Germinal center (tissue), 1 donor: ENCODE results near the gene ZNF444.
A peak's percentile ranks its signal among the peaks of the same experiment; 100 is the strongest.

Experiments
- DNase-seq: peaks from one replicate; pipeline ENCODE4 v3.0.0; 2012; ENCODE audit warnings: mixed read lengths, low spot score

Gene ZNF444

GRCh38 chr19:56121180-56122167 is 19.6 kb upstream of the ZNF444 start, which contains the start of gene ZNF787:
ZNF787 (minus strand) TSS chr19:56121295; CDS start chr19:56103217, 18,078 bp downstream.
- DNase-seq: peak; percentile 98

- no peak for DNase-seq
Observed at GRCh38 chr19:56123266-56123891, 17.7 kb upstream of the ZNF444 start.

- DNase-seq: no peak
Observed at GRCh38 chr19:56124578-56124977, 16.5 kb upstream of the ZNF444 start.

GRCh38 chr19:56125806-56126590 is 15.1 kb upstream of the ZNF444 start:
- no peak for DNase-seq

DNA sequence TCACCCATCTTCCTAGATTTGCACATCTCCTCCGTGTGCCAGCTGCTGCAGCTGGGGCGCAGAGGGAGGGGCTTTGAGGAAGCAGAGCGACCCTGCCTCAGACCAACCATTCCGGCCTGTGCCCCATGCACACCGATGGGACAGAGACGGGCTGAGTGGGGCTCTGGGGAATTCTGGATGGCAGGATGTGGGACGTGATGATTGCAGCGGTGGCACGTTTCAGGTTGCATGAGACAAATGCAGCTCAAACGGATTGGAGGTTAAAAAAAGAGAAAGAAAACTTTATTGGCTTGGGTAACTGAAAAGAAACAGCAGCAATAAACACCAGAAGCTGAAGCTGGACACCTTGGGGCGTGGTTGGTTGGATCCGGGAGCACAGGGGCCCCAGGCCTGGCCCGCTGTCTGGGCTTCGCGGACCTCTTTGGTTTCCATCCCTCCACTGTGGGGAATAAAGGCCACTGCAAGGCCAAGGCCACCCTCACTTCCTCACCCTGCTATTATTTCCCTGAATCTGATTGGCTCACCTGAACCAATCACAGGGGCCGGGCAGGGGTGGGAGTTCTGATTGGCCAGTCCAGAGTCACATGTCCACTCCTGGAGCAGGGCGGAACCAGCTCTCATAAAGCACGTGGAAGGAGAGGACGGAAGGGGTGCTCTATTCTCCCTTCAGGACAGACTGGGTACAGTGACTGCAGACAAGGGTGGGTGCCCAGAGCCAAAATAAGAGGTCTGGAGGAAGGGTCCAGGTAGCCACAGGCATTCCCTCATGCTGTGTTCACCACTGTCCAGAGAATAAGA is 13.9 kb upstream of the ZNF444 start:
- DNase-seq: no peak

- no peak for DNase-seq
Observed at GRCh38 chr19:56130006-56130405, 11.1 kb upstream of the ZNF444 start.

DNA sequence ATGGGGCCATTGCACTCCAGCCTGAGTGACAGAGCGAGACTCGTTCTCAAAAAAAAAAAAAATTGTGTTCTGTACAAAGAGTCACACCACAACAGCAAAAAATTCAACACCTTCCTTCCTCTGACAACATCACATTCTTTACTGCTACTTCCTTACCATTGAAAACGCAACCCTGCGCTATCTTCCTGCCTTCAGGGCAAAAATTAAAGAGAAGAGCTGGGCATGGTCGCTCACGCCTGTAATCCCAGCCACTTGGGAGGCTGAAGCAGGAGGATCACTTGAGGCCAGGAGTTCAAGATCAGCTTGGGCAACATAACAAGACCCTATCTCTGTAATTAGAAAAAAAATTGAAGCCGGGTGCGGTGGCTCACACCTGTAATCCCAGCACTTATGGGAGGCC is 9.4 kb upstream of the ZNF444 start:
- DNase-seq: no peak

DNA sequence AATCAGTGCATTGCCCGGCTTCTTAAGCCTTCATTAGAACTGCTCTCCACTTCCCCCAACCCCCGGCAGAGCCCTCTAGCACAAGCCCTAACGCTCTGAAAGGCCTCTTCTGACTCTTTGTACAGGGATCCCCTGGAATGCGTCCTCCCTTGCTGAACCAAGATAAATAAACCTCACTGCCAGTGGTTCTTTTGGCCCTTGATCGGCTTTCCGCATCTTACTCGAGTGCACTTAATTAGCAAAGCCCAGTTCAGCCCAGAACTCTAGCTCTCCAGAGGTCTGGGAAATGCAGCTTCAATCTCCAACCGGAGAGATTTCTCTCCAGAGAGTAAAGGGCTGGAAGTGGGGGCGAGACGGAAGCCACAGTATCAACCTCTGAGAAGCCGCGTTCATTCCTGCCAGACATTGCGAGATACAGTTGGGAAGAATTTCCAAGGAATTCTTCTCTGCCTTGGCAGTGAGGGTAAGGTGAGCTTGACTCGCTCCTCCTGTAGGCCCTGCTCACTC is 8.7 kb upstream of the ZNF444 start:
- no peak for DNase-seq

DNA sequence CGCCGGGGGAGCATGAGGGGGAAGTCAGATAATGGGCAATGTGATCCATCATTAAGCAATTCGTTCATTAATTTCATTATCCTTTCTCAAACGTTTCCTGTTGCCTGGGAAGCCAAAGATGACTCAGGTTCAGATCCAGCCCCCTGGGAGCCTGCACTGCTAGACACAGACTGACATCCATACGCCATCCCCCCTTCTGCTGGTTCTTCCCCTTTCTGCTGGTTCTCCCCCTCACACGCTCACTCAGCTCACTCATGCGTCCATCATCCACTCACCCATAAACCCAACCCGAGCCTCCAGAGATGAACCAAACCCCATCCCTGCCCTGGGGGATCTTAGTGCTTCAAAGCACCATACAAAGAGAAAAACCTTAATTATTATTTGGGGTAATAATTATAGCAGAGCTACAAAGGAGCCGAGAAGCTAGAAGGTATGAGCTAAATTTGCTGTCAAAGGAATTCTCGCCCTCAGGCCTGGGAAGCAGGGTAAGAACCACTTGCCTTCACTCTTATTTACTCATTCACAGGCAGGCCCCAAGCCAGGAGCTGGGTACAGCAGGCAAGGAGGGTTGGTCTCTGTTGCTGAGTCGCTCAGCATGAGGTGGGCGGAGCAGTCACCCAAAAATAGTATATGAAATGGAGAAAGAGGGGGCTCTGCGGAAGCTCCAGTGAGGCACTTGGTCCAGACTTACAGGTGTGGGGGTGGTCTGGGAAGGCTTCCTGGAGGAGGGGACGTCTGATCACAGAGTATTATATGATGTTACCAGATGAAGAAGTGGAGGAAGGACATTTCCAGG is 7.0 kb upstream of the ZNF444 start:
- DNase-seq: peak; percentile 65

- no peak for DNase-seq
Observed at GRCh38 chr19:56134654-56134921, 6.5 kb upstream of the ZNF444 start.

- DNase-seq: no peak
Observed at GRCh38 chr19:56136362-56136761, 4.7 kb upstream of the ZNF444 start.

DNA sequence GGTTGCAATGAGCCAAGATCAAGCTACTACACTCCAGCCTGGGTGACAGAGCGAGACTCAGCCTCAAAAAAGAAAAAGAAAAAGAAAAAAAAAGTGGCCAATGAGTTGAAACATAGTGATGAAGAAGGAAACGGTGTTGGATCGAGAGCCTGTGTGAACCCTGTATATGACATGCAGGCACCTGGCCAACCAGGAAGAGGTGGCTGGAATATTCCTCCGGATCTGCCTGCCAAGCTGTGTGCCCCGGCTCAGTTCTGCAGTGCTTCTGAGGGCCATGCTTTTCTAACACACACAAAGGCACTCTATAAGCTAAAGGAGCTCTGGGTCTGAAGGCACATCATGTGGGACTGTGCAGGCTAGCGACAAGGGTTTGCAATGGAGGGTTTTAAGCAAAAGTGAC is 3.7 kb upstream of the ZNF444 start:
- DNase-seq: no peak

- no peak for DNase-seq
Observed at GRCh38 chr19:56138069-56138468, 3.0 kb upstream of the ZNF444 start.

DNA sequence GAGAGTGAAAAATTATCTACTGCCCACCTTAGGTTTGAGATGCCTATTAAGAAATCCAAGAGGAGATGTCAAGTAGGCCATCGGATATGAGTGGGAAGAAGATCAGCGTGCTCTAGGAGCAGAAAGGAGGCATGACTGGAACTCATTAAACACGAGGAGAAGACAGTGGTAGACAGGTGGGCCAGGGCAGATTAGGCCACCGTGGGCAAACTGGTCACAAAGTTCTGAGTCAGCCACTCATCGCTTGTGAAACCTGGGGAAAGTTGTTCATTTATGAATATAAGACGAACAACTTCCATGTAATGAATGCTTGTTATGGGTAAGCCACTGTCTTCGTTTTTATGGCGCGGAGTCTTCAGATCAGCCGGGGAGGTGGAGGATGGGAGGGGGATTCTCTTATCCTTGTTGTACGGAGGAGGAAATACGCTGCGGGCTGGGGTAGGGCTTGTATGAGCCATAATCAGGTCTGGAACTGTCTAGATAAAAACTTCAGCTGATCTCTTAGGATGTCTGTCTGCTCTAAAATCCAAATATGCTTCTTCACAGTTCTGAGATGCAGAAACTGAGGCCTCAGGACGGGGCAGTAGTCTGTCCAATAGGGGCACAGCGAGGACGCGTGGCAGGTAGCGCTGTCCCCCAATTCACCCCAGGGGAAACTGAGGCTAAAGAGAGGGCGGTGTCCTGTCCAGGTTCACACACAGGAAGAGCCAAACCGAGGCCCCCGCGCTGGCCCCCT is 1.1 kb upstream of the ZNF444 start:
- no peak for DNase-seq

- no peak for DNase-seq
Observed at GRCh38 chr19:56141417-56141993, 418 bp downstream of the ZNF444 start.

GRCh38 chr19:56142087-56142787 is 1.1 kb downstream of the ZNF444 start:
- DNase-seq: no peak

- no peak for DNase-seq
Observed at GRCh38 chr19:56142897-56143434, 1.9 kb downstream of the ZNF444 start.

- no peak for DNase-seq
Observed at GRCh38 chr19:56144376-56144775, 3.3 kb downstream of the ZNF444 start.

DNA sequence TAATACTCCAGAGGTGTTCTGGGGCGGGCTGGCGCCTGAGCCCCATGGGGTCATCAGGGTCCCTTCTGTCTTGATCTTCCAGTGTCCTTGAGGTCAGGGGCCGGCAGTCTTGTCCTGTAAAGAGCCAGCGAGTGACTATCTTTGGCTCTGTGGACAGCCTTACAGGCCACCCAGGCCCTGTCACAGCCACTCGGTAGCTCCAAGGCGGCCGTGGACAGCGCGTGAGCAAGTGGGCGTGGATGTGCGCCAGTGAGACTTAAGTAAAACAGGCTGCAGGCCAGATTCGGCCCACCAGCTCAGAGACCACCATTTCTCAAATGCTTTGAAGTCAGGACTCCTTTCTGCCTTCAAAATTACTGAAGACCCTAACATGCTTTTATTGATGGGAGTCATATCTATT is 3.7 kb downstream of the ZNF444 start:
- DNase-seq: no peak
